C4-2B (cell line): ENCODE results near the gene EPGN.

Experiments
- H3K27ac ChIP-seq: fragments of 450-650 bp; 2 replicates; pipeline ENCODE4 v1.5.1; 2017
- ZFX ChIP-seq: fragments of 450-650 bp; IDR thresholded peaks from 2 replicates; pipeline ENCODE4 v1.6.1; 2017
- TF ChIP-seq, protein P1 (sequence below): fragments of 450-650 bp; conservative IDR thresholded peaks from 2 replicates; pipeline ENCODE4 v1.5.1; 2017; ENCODE audit warnings: mild to moderate bottlenecking

The EPGN gene

DNA sequence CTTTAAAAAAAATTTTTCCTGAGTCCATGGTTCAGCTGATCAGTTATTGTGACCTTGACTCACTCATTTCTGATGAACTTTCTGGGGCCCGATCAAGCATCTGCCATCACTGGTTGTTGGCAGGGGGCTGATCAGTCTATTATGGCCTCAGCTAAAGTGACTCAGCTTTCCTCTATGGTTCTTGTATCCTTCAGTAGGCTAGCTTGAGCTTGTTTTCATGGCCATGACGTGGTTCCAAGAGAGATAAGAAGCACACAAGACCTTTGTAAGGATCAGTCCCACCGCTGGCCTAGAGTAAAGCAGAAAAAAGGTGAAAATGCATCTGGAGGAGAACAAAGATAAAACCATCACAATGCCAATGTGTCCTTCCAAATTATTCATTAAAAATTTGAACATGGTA lies 29.8 kb upstream of the EPGN start:
- no peak overlapping the region for H3K27ac ChIP-seq
- TF ChIP-seq, protein P1, sequence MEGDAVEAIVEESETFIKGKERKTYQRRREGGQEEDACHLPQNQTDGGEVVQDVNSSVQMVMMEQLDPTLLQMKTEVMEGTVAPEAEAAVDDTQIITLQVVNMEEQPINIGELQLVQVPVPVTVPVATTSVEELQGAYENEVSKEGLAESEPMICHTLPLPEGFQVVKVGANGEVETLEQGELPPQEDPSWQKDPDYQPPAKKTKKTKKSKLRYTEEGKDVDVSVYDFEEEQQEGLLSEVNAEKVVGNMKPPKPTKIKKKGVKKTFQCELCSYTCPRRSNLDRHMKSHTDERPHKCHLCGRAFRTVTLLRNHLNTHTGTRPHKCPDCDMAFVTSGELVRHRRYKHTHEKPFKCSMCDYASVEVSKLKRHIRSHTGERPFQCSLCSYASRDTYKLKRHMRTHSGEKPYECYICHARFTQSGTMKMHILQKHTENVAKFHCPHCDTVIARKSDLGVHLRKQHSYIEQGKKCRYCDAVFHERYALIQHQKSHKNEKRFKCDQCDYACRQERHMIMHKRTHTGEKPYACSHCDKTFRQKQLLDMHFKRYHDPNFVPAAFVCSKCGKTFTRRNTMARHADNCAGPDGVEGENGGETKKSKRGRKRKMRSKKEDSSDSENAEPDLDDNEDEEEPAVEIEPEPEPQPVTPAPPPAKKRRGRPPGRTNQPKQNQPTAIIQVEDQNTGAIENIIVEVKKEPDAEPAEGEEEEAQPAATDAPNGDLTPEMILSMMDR, result no peak
- TF ChIP-seq ZFX, result no peak

DNA sequence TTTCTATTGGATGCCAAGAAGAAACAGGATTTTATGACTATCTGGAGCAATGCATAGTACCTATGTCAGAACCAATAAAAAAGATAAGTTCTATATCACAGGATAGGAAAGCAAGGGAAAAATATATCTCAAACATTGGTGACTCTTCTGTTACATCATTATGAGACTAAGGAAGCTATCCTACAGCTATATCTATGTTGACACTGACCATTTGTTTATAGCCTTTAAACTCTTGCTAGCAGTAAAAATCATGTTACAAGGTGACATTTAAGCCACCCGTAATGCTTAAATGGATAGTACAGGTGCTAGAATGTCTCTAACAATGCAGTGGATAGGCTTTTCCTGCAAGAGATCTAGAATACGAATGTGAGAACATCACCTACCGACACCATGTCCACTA lies 28.6 kb upstream of the EPGN start:
- H3K27ac ChIP-seq, result no peak overlapping the region
- TF ChIP-seq ZFX, result no peak
- TF ChIP-seq, protein P1, result no peak

DNA sequence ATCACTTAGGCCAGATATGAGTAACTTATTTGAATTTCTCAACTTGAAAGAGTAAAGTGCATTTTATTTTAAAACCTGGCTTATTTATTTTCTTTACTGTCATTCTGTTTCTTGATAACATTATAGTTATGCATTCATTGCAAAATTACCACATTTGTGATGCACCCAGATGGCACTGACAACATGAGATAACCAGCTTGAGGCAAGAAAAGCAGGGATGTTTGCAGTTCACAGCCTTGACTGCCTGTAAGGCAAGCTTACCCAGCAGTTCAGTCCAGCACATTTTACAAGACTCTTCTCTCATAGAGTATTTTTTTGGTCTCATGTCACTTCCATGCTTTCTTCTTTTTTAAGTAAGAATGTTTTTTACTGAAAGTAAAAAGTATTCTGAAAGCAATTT lies 25.3 kb upstream of the EPGN start:
- no peak for TF ChIP-seq ZFX
- TF ChIP-seq, protein P1, result no peak
- H3K27ac ChIP-seq, result no peak overlapping the region

DNA sequence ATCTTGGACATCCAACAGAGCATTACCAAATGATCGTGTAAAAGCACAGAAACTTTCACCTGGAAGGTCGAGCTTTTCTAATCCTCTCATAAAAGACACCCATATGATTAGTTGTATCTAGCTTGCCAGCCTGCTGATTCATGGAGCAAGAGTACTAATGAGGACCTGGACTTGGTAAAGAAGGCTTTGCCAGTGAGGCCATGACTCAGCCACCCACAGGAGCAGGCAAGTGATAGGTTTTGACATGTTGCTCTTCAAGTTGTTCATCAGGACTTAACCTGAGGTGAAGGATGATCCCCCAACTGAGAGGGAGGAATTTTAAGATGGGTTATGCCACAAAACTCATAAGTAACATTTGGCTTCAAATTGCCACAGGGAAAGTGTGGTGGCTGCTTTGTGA lies 24.7 kb upstream of the EPGN start:
- H3K27ac ChIP-seq, result no peak overlapping the region

DNA sequence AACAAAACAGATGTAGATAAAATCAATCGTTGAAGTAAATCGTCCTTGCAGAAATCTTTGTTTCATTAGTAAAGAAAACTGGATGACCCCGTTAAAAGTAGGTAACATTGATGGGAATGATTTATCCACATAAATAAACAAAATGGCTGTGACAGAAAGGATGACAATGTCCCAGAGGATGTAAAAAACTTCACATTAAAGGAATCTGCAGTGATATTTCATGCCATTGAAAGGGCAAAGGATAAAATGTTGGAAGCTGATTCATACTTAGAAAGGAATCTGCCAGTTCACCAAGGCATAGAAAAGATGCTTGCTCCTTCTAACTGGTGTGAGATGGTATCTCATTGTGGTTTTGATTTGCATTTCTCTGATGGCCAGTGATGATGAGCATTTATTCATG lies 24.2 kb upstream of the EPGN start:
- no peak for TF ChIP-seq ZFX
- TF ChIP-seq, protein P1, result no peak
- H3K27ac ChIP-seq, result no peak overlapping the region

More for the DNA sequence above, 24.7 kb upstream of the EPGN start:
- TF ChIP-seq, protein P1, result no peak
- no peak for TF ChIP-seq ZFX

DNA sequence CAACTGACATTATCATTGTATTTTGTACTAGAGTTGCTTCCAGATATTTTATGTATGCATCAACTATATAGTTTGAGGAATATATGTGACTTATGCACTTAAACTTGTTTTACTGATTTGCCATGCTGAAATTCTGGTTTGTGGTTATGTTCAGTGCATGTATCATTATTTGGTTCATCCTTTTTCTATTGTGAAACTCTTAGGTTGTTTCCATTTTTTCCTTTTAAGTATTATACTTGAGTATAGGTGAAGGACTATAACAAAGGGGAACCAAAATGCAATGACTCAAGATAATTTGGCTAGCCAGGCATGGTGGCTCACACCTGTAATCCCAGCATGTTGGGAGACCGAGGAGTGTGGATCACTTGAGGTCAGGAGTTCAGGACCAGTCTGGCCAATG lies 21.1 kb upstream of the EPGN start:
- no peak overlapping the region for H3K27ac ChIP-seq
- no peak for TF ChIP-seq ZFX
- TF ChIP-seq, protein P1, result no peak

DNA sequence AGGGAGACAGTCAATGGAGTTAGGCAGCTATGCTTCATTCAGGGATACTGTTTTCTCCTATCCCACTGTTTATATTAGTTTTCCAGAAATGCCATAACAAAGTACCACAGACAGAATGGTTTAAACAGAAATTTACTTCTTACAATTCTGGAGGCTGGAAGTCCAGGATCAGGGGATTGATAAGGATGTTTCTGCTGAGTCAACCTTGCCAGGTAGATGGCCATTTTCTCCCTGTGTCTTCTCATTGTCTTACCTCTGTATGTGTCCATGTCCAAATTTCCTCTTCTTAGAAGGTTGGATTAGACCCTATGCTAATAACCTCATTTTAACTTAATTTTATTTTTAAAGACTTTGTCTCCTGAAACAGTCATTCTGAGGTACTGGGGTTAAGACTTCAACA lies 20.5 kb upstream of the EPGN start:
- TF ChIP-seq, protein P1, result no peak
- no peak for TF ChIP-seq ZFX
- H3K27ac ChIP-seq, result no peak overlapping the region
